PFSK-1 (cell line): ENCODE data around the gene FARS2.

Experiments
- POLR2AphosphoS5 ChIP-seq: IDR thresholded peaks from 2 replicates; pipeline ENCODE4 v1.6.1; 2012; ENCODE audit warnings: low read depth, mild to moderate bottlenecking, control low read depth, low read length, moderate library complexity
- REST ChIP-seq, 2 experiments: IDR thresholded peaks; 2 replicates each; pipeline versions ENCODE4 v1.6.1 to v1.8.0; 2011 to 2012; ENCODE audit warnings: low read depth in 2 of 2, low read length in 2 of 2, control low read depth in 1 of 2, inconsistent platforms in 1 of 2, mild to moderate bottlenecking in 1 of 2, moderate library complexity in 1 of 2; ENCODE audit not compliant: insufficient read depth in 1 of 2
- TAF1 ChIP-seq: IDR thresholded peaks from 2 replicates; pipeline ENCODE4 v1.6.1; 2012; ENCODE audit warnings: low read length, control low read depth, borderline replicate concordance; ENCODE audit not compliant: insufficient read depth

DNA sequence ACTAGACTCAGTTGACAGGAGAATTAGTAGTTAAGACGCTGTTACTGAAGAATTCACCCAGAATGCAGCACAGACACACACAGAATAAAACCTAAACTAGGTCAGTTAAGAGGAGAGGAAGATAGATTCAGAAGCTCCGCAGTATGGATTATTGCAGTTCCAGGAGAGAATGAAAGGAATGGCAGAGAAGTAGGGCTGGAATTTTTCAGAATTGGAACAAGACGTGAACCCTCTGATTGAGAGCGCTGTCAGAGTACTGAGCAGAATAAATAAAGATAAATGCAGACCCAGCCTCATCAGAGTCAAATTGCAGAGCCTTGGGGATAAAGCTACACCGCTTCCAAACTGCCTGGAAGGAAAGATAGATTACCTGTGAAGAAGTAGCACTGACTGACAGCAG, 344.6 kb downstream of the FARS2 start:
- TF ChIP-seq POLR2AphosphoS5 (no peak), TAF1 (no peak), REST (IDR thresholded peaks at IDR 0.05; ENCODE audit: insufficient read depth in 1 of 2, low read depth in 2 of 2, low read length in 2 of 2) (no peak)
